C4-2B (cell line): ENCODE measurements around the gene DCAF5.
A peak's percentile ranks its signal among the peaks of the same experiment; 100 is the strongest.

Experiments used
- H3K27ac ChIP-seq: fragments of 450-650 bp; 2 replicates; pipeline ENCODE4 v1.5.1; 2017
- ZFX ChIP-seq: fragments of 450-650 bp; IDR thresholded peaks from 2 replicates; pipeline ENCODE4 v1.6.1; 2017
- TF ChIP-seq, protein P1 (sequence below): fragments of 450-650 bp; conservative IDR thresholded peaks from 2 replicates; pipeline ENCODE4 v1.5.1; 2017; ENCODE audit warnings: mild to moderate bottlenecking

DCAF5 gene

DNA sequence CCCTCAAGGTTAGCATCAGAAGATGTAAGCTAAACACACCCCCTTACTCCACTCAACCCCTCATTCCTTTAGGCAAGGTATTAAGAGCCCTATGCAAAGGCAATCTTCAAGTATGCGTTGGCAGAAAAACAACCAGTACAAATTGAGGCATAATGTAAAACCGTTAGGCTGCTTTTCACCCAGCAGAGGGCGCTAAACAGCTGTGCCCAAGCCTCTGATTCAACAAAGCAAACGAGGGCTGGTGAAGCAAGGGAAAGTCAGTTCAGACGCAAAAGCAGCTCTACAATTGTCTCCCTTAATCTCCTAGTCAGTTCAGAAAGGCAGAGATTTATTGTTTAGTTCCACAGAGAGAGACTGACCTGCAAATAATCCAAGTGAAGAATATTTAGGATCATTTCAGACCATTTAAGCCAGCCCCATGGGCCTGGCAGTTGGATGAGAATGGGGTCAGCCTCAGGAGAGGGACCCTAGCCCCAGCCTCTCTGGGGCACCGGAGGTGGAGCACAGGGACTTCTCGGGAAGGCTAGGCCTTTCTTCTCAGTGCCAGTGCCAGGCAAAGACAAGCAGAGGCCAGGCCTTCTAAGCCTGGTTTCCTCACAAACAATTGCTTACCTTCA lies 23.5 kb downstream of the DCAF5 start:
- no peak overlapping the region; the same call in 1 of the 2 replicates for H3K27ac ChIP-seq
- TF ChIP-seq, protein P1, sequence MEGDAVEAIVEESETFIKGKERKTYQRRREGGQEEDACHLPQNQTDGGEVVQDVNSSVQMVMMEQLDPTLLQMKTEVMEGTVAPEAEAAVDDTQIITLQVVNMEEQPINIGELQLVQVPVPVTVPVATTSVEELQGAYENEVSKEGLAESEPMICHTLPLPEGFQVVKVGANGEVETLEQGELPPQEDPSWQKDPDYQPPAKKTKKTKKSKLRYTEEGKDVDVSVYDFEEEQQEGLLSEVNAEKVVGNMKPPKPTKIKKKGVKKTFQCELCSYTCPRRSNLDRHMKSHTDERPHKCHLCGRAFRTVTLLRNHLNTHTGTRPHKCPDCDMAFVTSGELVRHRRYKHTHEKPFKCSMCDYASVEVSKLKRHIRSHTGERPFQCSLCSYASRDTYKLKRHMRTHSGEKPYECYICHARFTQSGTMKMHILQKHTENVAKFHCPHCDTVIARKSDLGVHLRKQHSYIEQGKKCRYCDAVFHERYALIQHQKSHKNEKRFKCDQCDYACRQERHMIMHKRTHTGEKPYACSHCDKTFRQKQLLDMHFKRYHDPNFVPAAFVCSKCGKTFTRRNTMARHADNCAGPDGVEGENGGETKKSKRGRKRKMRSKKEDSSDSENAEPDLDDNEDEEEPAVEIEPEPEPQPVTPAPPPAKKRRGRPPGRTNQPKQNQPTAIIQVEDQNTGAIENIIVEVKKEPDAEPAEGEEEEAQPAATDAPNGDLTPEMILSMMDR = peak; percentile 98
- no peak for TF ChIP-seq ZFX

DNA sequence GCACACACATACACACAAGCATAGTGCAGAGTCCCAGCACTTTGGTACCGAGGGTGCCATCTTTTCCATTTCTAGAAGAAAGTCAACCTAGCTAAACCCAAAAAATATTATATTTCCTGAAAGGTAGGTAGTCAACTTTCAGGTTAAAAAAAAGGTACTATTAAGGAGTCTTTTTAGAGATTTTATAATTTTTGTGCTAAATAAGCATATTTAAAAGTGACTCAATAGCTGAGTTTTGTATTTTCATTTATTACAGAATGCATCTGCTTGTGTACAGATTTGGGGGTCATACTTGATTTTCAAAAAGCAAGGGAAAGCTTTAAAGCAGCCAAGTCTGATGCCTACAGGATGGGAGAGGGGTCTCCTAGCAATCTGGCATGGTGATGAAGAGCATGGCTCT lies 34.6 kb downstream of the DCAF5 start:
- TF ChIP-seq ZFX = no peak
- TF ChIP-seq, protein P1 = no peak
- no peak overlapping the region for H3K27ac ChIP-seq

DNA sequence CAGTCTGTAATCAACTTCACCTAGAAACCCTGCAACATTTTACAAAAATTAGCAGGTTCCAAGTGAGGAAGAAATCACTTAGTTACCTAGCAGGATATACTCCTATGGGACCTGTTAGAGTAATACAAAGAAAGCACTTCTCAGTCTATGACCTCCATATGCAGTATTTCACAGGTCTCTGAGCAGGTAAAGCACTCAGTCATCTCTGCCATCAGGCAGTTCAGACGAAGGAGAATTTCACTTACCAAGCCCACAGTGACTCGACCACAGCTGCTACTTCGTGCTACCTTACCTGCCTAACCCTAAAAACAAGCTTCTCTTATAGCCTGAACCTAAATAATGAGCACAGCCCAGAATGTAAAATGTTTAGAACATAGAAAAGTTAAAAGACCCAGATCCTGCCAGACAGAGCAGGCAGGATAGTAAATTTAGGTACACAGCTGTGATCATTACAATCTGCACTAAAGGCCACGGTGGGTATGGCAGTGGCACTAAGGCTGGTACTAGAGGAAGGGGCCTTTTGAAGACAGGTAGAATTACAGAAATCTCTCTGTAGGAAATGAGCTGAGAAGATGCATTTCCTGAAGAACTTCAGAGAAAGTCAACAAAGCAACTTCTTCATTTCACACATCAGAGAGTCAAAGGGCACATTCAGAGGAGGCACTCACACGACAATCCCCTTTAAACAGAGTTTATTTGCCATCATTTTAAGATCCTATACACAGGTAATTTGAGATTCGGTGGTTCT lies 35.7 kb downstream of the DCAF5 start:
- no peak for TF ChIP-seq ZFX
- TF ChIP-seq, protein P1 = no peak
- H3K27ac ChIP-seq = no peak overlapping the region

DNA sequence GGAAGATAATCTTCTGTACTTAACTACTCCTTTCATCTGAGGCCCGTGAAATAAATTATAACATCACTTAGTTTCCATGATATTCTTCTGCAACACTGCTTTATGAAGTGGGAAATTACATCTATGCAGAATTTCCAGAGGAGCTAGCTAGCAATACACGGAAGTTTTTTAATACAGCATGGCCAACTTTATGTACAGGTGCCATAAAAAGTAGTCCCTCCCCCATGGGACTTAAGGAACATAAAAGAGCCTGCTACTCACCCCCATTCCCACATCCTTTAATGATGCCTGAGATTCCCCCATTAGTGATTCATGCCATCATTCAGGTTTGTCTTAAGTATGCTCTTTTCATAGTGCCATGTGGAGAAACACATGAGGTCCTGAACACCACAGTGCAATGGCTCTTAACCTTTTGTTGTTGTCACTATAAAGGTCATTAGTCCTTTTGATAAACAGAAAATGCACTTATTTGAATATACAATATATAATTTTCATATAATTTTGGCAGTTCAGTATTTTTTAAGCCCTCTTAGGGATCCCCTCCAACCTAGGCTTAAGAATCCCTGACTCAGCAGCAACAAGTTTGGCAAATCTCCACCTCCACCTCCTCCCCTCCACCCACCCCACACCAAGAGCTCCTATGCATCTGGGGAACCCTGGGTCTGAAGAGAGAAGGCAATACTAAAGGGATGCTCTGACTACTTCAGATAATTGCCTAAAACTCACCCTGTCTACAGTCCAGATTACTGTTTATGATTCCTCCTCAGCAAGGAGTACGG lies 37.3 kb downstream of the DCAF5 start:
- H3K27ac ChIP-seq = no peak overlapping the region
- TF ChIP-seq ZFX = no peak
- TF ChIP-seq, protein P1 = no peak

DNA sequence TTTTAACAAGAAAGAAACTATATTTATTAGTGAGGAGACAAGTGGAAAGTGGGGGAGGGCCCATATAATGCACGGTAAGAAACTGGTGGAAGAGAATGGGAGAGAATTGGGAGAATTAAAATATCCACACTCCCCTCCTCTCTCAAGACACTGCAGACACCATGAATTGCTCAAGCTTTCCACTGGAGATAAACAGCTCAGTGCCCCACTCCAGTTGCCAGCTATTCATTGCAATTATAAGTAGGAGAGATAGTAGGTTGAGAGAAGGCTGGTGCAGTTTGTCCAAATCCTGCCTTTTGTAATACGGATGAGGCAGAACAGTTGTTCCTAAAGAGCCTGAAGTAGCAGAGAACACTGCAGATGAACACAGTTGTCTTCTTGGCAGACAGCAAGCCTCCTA lies 38.2 kb downstream of the DCAF5 start:
- TF ChIP-seq, protein P1 = no peak
- no peak for TF ChIP-seq ZFX
- H3K27ac ChIP-seq = no peak overlapping the region

DNA sequence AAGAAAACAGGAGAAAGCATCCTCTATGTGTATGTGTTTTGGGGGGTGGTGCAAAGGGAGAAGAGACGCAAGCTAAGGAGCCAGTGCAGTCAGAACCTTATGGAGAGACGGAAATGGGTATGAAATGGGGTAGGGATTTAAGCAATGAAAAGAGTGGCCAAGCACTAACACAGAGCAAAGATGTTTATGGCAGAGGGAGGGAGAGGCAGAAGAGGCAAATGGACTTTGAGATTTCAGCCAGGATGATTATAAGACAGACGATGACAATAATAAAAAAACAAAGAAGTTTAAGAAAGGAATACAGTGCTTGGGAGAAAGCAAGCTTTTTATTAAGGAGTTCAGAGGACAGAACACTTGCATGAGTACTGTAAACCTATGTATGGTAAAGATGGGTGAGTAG lies 44.6 kb downstream of the DCAF5 start:
- H3K27ac ChIP-seq = no peak overlapping the region
- TF ChIP-seq ZFX = no peak
- TF ChIP-seq, protein P1 = no peak
